ENCODE measurements around the gene DMD.

GRCh38 chrX:31704938-31705337, 1506.4 kb downstream of the DMD start:
- TF ChIP-seq CTCF (IDR thresholded peaks at IDR 0.05), result no peak
- TF ChIP-seq EZH2 (IDR thresholded peaks at IDR 0.05), result no peak

All from neural progenitor cell (in vitro differentiated cells).